Measurements from ENCODE around the gene KRTAP10-12. TPM values are rescaled to one million over a fixed set of nuclear protein-coding genes. Genes with fewer than 3 reads are reported as not detected.

Gene KRTAP10-12
- total and polyA plus RNA-seq, 4 donors = not detected

DNA sequence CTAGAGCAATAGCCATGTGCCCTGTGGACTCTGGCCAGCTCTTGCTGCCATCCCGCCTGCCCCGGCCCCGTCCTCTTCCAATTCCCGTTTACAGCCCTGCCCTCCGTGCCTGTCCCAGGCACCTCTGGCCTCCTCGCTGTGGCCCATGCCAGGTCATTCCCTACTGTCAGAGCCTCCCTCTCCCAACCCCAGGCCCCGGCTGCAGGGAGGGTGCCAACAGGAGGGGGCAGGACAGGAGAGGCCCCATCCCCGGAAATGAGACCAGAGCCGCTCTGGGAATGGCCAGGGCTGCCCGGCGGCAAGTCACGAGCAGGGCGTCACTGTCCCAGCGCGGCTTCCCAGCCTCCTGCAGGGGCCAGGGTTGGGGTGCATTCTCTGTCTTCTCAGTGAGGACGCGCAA, 37.9 kb downstream of the KRTAP10-12 start:
- H3K36me3 ChIP-seq (ENCODE audit: control insufficient read depth in 4 of 4, insufficient read depth in 4 of 4, low read length in 4 of 4) = no peaks in the 10 kb centered on the region
- no peak overlapping the region for H3K4me3 ChIP-seq
- DNase-seq = no peak
- H3K27ac ChIP-seq (ENCODE audit: low read depth in 1 of 2, low read length in 1 of 2) = no peak overlapping the region
- no peaks in the 10 kb centered on the region for H3K27me3 ChIP-seq (ENCODE audit: control insufficient read depth in 3 of 3, insufficient read depth in 3 of 3, low read length in 2 of 3)
- 93 to 96% methylated on average over 17 of the region's 17 CpGs for WGBS, 2 donors
- peaks cover 3 to 27% (median 19%) of the 10 kb centered on the region in 4 donors for H3K9me3 ChIP-seq (ENCODE audit: control insufficient read depth in 4 of 4, insufficient read depth in 3 of 4, low read length in 3 of 4)
- TF ChIP-seq, protein P1, sequence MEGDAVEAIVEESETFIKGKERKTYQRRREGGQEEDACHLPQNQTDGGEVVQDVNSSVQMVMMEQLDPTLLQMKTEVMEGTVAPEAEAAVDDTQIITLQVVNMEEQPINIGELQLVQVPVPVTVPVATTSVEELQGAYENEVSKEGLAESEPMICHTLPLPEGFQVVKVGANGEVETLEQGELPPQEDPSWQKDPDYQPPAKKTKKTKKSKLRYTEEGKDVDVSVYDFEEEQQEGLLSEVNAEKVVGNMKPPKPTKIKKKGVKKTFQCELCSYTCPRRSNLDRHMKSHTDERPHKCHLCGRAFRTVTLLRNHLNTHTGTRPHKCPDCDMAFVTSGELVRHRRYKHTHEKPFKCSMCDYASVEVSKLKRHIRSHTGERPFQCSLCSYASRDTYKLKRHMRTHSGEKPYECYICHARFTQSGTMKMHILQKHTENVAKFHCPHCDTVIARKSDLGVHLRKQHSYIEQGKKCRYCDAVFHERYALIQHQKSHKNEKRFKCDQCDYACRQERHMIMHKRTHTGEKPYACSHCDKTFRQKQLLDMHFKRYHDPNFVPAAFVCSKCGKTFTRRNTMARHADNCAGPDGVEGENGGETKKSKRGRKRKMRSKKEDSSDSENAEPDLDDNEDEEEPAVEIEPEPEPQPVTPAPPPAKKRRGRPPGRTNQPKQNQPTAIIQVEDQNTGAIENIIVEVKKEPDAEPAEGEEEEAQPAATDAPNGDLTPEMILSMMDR (IDR thresholded peaks at IDR 0.05; ENCODE audit: control extremely low read depth, extremely low read depth) = no peak
- no peak overlapping the region for H3K9ac ChIP-seq (ENCODE audit: insufficient read depth in 1 of 2, low read length in 2 of 2)
- ATAC-seq (ENCODE audit: insufficient read depth, low FRiP score) = no peak
- no peaks in the 10 kb centered on the region for H3K4me1 ChIP-seq (ENCODE audit: control insufficient read depth in 5 of 5, insufficient read depth in 5 of 5, low read length in 5 of 5)

DNA sequence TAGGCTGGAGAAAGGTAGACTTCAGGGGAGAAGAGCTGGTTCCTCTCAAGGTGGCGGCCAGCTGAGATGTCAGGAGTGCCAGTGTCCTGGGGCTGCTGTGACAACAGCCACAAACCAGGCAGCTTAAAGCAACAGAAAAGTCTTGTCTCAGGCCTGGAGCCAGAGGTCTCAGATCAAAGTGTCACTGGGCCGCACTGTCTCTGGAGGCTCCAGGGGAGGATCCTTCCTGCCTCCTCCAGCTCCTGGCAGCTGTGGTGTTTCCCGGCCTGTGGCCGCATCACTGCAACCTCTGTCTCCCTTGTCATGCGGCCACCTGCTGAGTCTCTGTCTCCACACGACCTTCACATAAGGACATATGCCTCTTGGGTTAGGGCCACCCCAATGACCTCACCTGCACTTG, 38.8 kb downstream of the KRTAP10-12 start:
- TF ChIP-seq, protein P1 (IDR thresholded peaks at IDR 0.05; ENCODE audit: control extremely low read depth, extremely low read depth) = no peak
- no peak overlapping the region for H3K4me3 ChIP-seq
- H3K9me3 ChIP-seq (ENCODE audit: control insufficient read depth in 4 of 4, insufficient read depth in 3 of 4, low read length in 3 of 4) = peaks cover 3 to 29% (median 19%) of the 10 kb centered on the region in 4 donors
- no peak for ATAC-seq (ENCODE audit: insufficient read depth, low FRiP score)
- no peak overlapping the region for H3K27ac ChIP-seq (ENCODE audit: low read depth in 1 of 2, low read length in 1 of 2)
- H3K9ac ChIP-seq (ENCODE audit: insufficient read depth in 1 of 2, low read length in 2 of 2) = no peak overlapping the region
- no peak for DNase-seq
- H3K27me3 ChIP-seq (ENCODE audit: control insufficient read depth in 3 of 3, insufficient read depth in 3 of 3, low read length in 2 of 3) = no peaks in the 10 kb centered on the region
- H3K4me1 ChIP-seq (ENCODE audit: control insufficient read depth in 5 of 5, insufficient read depth in 5 of 5, low read length in 5 of 5) = no peaks in the 10 kb centered on the region
- 82 to 88% methylated on average over 6 of the region's 6 CpGs for WGBS, 2 donors
- no peaks in the 10 kb centered on the region for H3K36me3 ChIP-seq (ENCODE audit: control insufficient read depth in 4 of 4, insufficient read depth in 4 of 4, low read length in 4 of 4)

DNA sequence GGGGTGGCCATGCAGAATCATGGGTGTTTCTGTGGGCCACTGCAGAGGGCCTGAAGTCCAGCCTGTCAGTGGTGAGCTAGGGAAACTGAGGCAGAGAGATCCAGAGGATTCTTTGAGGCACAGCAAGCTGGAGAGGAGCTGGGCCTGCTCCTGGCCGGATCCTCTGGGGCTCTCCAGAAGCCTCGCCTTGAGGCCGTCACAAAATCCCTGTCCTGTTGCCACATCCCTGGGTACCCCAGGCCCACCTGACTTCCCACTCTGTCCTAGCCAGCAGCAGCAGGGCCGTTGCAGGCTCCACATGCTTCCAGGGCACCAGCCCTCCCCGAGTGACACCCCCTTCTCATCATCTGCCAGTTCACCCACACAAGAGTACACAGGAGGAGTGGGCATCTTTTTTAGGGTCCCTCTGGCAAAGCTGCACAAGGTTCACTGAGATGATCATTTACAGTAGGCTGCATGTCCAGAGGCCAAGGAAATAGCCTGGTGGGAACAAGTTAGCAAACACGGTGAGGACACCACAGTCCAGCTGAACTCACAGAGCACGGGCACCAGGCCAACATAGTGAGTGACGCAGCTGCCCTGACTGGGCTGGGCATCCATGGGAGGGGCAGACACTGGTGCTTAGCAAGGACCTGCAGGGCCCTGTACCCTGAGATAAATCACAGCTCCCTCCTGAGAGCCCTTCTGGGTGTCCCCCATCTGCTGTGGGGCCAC, 39.5 kb downstream of the KRTAP10-12 start:
- Histone ChIP-seq H3K4me1 (ENCODE audit: control insufficient read depth in 5 of 5, insufficient read depth in 5 of 5, low read length in 5 of 5) (no peaks in the 10 kb centered on the region), H3K36me3 (ENCODE audit: control insufficient read depth in 4 of 4, insufficient read depth in 4 of 4, low read length in 4 of 4) (no peaks in the 10 kb centered on the region), H3K27ac (ENCODE audit: low read depth in 1 of 2, low read length in 1 of 2) (no peak overlapping the region), H3K4me3 (no peak overlapping the region), H3K9ac (ENCODE audit: insufficient read depth in 1 of 2, low read length in 2 of 2) (no peak overlapping the region), H3K9me3 (ENCODE audit: control insufficient read depth in 4 of 4, insufficient read depth in 3 of 4, low read length in 3 of 4) (peaks cover 3 to 29% (median 19%) of the 10 kb centered on the region in 4 donors), H3K27me3 (ENCODE audit: control insufficient read depth in 3 of 3, insufficient read depth in 3 of 3, low read length in 2 of 3) (no peaks in the 10 kb centered on the region)
- DNase-seq (no peak), ATAC-seq (ENCODE audit: insufficient read depth, low FRiP score) (no peak)
- 85 to 96% methylated on average over 8 of the region's 8 CpGs for WGBS, 2 donors
- TF ChIP-seq, protein P1 (IDR thresholded peaks at IDR 0.05; ENCODE audit: control extremely low read depth, extremely low read depth) = no peak

All from lung (tissue), 12 donors.